Activated naive CD4-positive, alpha-beta T cell treated with Interleukin-2 at 50 U/mL for 16 hours (primary cell): ENCODE measurements around the gene PCDHA8.
"Not testable (repeated sequence)": the region's sequence is repeated elsewhere in the genome, so short reads cannot be mapped to it uniquely, and the experiment has no call there.

Source experiments
- DNase-seq: peaks from one replicate; pipeline ENCODE4 v3.0.0-alpha.2; 2020

Gene PCDHA8

GRCh38 chr5:140870221-140871201 lies 29.5 kb downstream of the PCDHA8 start:
- no peak for DNase-seq

GRCh38 chr5:140875085-140876065 lies 34.4 kb downstream of the PCDHA8 start, which contains the start of gene PCDHA12:
PCDHA12 (plus strand) TSS chr5:140875308; CDS start chr5:140875473, 165 bp downstream.
- DNase-seq = no peak

GRCh38 chr5:140876541-140877261 lies 35.7 kb downstream of the PCDHA8 start:
- DNase-seq = not testable (repeated sequence)

- DNase-seq = no peak
Observed at GRCh38 chr5:140877262-140877581, 36.2 kb downstream of the PCDHA8 start.

GRCh38 chr5:140881889-140882590 lies 41.1 kb downstream of the PCDHA8 start, which contains the start of gene PCDHA13:
PCDHA13 (plus strand) TSS chr5:140882124; CDS start chr5:140882269, 145 bp downstream.
- no peak for DNase-seq

GRCh38 chr5:140882591-140882899 lies 41.6 kb downstream of the PCDHA8 start:
- no peak for DNase-seq

GRCh38 chr5:140883373-140883772 lies 42.4 kb downstream of the PCDHA8 start:
- DNase-seq = no peak

- no peak for DNase-seq
Observed at GRCh38 chr5:140883927-140884697, 43.1 kb downstream of the PCDHA8 start.
